HL-60 (cell line): ENCODE measurements around the gene LMBR1.

ENCODE experiments used
- DNase-seq, 2 experiments: peaks; one replicate each; pipeline ENCODE4 v3.0.0-alpha.2; 2010 to 2020; ENCODE audit warnings: low read depth in 1 of 2, low spot score in 1 of 2
- H3K27ac ChIP-seq: fragments of 250-450 bp; sonication (Bioruptor Pico); replicated peaks from 2 replicates; pipeline ENCODE4 v1.5.1; 2020; ENCODE audit warnings: mild to moderate bottlenecking, moderate library complexity
- H3K27me3 ChIP-seq: fragments of 250-450 bp; sonication (Bioruptor Pico); 2 replicates; pipeline ENCODE4 v1.5.1; 2021; ENCODE audit warnings: mild to moderate bottlenecking, moderate library complexity; ENCODE audit not compliant: insufficient read depth, poor library complexity, severe bottlenecking
- H3K4me3 ChIP-seq: replicated peaks from 2 replicates; pipeline ENCODE4 v1.5.1; 2011; ENCODE audit warnings: mild to moderate bottlenecking, control low read depth, low read length; ENCODE audit not compliant: insufficient read depth
- GABPA ChIP-seq: IDR thresholded peaks from 2 replicates; pipeline ENCODE4 v1.6.1; 2012; ENCODE audit warnings: low read depth
- POLR2AphosphoS5 ChIP-seq: IDR thresholded peaks from 2 replicates; pipeline ENCODE4 v1.6.1; 2012; ENCODE audit warnings: low read depth
- SPI1 ChIP-seq: IDR thresholded peaks from 2 replicates; pipeline ENCODE4 v1.6.1; 2012; ENCODE audit warnings: low read depth, mild to moderate bottlenecking, borderline replicate concordance
- TF ChIP-seq, protein P1 (sequence below): IDR thresholded peaks from 2 replicates; pipeline ENCODE4 v1.6.1; 2012; ENCODE audit warnings: low read depth; ENCODE audit not compliant: insufficient replicate concordance
- TF ChIP-seq, protein P2 (sequence below): IDR thresholded peaks from one replicate; pipeline ENCODE4 v1.5.1; 2011; ENCODE audit warnings: low read length, control low read depth, inconsistent platforms; ENCODE audit not compliant: insufficient read depth

Gene LMBR1

DNA sequence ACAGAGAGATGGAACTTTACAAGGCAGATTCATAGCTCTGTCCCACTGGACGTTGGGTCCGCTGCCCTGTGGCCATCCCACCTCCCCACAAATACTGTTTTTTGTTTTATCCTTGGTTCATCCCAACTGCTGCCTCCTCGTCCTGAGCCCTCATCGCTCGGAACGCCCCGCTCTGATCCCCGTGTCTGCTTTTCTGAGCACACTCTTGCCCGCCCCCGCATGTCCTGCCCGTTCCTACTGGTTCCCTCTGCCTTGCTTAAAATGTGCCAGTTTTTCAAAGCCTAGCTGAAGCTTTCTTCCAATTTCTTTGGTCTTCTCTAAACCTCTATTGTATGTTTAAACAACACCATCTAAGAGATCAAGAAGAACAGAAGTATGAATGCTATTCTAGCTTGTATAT lies 233.0 kb downstream of the LMBR1 start:
- Histone ChIP-seq H3K27ac (no peak overlapping the region), H3K27me3 (no peaks in the 10 kb centered on the region), H3K4me3 (no peak overlapping the region)
- no peak for DNase-seq
- TF ChIP-seq, protein P1, sequence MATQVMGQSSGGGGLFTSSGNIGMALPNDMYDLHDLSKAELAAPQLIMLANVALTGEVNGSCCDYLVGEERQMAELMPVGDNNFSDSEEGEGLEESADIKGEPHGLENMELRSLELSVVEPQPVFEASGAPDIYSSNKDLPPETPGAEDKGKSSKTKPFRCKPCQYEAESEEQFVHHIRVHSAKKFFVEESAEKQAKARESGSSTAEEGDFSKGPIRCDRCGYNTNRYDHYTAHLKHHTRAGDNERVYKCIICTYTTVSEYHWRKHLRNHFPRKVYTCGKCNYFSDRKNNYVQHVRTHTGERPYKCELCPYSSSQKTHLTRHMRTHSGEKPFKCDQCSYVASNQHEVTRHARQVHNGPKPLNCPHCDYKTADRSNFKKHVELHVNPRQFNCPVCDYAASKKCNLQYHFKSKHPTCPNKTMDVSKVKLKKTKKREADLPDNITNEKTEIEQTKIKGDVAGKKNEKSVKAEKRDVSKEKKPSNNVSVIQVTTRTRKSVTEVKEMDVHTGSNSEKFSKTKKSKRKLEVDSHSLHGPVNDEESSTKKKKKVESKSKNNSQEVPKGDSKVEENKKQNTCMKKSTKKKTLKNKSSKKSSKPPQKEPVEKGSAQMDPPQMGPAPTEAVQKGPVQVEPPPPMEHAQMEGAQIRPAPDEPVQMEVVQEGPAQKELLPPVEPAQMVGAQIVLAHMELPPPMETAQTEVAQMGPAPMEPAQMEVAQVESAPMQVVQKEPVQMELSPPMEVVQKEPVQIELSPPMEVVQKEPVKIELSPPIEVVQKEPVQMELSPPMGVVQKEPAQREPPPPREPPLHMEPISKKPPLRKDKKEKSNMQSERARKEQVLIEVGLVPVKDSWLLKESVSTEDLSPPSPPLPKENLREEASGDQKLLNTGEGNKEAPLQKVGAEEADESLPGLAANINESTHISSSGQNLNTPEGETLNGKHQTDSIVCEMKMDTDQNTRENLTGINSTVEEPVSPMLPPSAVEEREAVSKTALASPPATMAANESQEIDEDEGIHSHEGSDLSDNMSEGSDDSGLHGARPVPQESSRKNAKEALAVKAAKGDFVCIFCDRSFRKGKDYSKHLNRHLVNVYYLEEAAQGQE = no peak
- TF ChIP-seq, protein P2, sequence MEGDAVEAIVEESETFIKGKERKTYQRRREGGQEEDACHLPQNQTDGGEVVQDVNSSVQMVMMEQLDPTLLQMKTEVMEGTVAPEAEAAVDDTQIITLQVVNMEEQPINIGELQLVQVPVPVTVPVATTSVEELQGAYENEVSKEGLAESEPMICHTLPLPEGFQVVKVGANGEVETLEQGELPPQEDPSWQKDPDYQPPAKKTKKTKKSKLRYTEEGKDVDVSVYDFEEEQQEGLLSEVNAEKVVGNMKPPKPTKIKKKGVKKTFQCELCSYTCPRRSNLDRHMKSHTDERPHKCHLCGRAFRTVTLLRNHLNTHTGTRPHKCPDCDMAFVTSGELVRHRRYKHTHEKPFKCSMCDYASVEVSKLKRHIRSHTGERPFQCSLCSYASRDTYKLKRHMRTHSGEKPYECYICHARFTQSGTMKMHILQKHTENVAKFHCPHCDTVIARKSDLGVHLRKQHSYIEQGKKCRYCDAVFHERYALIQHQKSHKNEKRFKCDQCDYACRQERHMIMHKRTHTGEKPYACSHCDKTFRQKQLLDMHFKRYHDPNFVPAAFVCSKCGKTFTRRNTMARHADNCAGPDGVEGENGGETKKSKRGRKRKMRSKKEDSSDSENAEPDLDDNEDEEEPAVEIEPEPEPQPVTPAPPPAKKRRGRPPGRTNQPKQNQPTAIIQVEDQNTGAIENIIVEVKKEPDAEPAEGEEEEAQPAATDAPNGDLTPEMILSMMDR = no peak
- TF ChIP-seq SPI1 = no peak
- TF ChIP-seq GABPA = no peak
- TF ChIP-seq POLR2AphosphoS5 = no peak

DNA sequence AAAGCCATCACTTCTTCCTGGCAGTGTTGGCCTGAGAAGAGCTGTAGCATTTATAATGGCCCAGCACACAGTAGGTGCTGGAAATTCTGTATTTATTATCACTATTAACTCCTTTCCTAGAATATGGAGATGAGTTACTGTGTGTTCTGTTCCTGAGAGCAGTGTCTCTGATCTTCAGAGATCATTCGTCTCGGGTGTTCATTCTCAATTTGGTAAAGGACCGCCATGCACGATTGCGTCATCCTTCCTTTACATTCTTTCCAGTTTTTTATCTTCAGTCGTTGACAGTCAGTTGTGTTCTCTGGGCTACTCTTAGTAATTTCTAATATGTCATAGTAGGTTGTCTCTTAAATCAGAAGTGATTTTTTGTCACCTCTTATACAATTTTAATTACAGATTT lies 233.8 kb downstream of the LMBR1 start:
- no peak overlapping the region for H3K4me3 ChIP-seq
- no peaks in the 10 kb centered on the region for H3K27me3 ChIP-seq
- no peak for DNase-seq
- no peak for TF ChIP-seq POLR2AphosphoS5
- TF ChIP-seq SPI1 = no peak
- TF ChIP-seq, protein P1 = no peak
- TF ChIP-seq, protein P2 = no peak
- TF ChIP-seq GABPA = no peak
- H3K27ac ChIP-seq = no peak overlapping the region

DNA sequence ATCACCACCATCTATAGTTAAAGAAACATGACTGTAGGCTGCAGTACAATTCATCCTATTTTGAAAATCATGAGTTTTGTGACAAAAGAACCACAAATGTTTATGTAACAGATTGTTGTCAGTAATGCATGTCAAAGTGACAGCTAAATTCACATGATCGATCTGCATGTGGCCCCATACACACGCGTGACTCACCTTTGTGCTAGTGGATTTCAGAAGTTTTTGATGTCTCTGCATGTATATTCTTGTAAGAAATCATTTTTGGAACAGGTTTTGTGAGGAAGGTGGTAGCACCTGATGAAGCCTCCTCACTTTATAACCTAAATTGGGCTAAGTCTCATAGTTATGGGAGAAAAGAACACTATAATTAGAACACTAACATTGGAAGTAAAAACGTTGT lies 235.3 kb downstream of the LMBR1 start:
- Histone ChIP-seq H3K27me3 (no peaks in the 10 kb centered on the region), H3K27ac (no peak overlapping the region), H3K4me3 (no peak overlapping the region)
- TF ChIP-seq, protein P1 = no peak
- TF ChIP-seq, protein P2 = no peak
- no peak for TF ChIP-seq POLR2AphosphoS5
- no peak for TF ChIP-seq GABPA
- TF ChIP-seq SPI1 = no peak
- no peak for DNase-seq
